Dendritic cell treated with granulocyte-macrophage colony-stimulating factor and Interleukin-4, amounts not matched to agents 40 ng/mL and 50 ng/mL, for 4 days (primary cell): ENCODE measurements around the gene KLHL25.

ENCODE experiments used
- H3K27ac Mint-ChIP-seq: one replicate; pipeline ENCODE4 v1.8.0; 2022; ENCODE audit warnings: mild to moderate bottlenecking, mixed read lengths
- H3K27me3 Mint-ChIP-seq: one replicate; pipeline ENCODE4 v1.8.0; 2022; ENCODE audit warnings: mild to moderate bottlenecking, mixed read lengths
- H3K36me3 Mint-ChIP-seq: one replicate; pipeline ENCODE4 v1.8.0; 2022; ENCODE audit warnings: low read depth, mixed read lengths
- H3K4me1 Mint-ChIP-seq: one replicate; pipeline ENCODE4 v1.8.0; 2022; ENCODE audit warnings: low read depth, mixed read lengths
- H3K4me3 Mint-ChIP-seq: one replicate; pipeline ENCODE4 v1.8.0; 2022; ENCODE audit warnings: mild to moderate bottlenecking, moderate library complexity, mixed read lengths
- H3K9me3 Mint-ChIP-seq: one replicate; pipeline ENCODE4 v1.8.0; 2022; ENCODE audit warnings: mixed read lengths
- intact Hi-C: fragments of 100-400 bp; cut with micrococcal nuclease; formaldehyde crosslinking; loops from one replicate; pipeline ENCODE4 v1.15.0; 2022

KLHL25 gene

DNA sequence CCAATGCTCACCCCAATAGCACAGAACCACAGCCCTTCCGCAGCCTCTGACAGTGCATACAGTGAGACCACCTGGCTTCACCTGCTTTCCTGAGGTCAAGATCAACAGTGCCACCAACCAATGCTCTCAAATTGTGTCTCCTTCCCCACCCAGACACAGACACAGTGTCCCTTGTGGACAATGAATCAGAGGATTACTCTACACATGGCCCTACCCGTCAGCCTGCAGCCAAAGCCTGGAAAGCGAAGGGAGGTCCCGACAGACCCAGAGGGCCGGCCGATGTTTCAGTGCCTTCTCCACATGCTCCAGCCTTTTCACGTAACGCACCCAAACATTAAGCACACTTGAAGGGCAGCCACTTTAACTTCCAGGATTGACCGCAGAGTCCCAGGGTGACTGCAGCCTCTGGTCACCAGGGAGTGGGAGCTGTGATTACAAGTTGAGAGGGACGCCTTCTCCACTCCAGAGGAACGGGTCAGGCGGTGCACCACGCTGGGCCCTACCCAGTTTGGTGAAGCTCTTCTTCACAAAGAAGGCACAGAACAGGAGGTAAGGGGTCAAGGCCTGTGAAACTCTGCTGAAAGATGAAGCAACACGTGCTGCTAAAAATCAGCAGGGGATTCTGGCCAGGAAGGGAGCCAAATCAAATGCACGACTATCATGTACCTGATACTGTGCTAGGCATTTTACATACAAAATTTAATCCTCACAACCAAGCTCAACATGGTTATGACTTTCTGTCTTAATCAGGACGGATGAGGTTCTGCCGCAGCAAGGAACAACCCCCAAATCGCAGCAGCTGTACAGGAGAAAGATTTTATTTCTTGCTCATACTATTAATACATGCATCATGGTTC lies 17.2 kb downstream of the KLHL25 start:
- no peaks in the 10 kb centered on the region for H3K36me3 Mint-ChIP-seq

DNA sequence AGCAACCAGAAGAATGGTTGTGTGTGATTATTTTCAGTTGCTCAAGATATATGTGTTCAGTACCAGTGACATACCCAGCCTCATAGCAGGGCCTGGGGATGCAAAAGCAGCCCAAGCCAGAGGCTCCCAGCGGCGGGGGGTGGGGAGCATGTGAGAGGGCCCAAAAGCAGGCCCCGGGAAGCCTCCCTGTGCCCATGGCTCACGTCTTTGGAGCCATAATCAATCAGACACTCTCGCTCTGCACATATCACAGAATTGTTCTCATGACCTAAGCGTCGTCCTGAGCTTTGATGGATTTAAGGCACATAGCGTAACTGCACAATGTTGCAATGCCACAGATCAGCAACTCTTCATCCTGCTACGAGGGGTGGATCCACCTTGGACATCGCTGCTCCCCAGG lies 20.8 kb downstream of the KLHL25 start:
- Mint-ChIP-seq H3K4me1 (peaks cover 6% of the 10 kb centered on the region), H3K36me3 (no peaks in the 10 kb centered on the region), H3K27ac (no peak overlapping the region), H3K27me3 (no peaks in the 10 kb centered on the region), H3K9me3 (no peaks in the 10 kb centered on the region), H3K4me3 (no peak overlapping the region)
- intact Hi-C loops, result no loop called here

More for the DNA sequence above, 17.2 kb downstream of the KLHL25 start:
- H3K9me3 Mint-ChIP-seq, result no peaks in the 10 kb centered on the region
- peaks cover 8% of the 10 kb centered on the region for H3K4me1 Mint-ChIP-seq
- intact Hi-C loops, result no loop called here
- no peak overlapping the region for H3K27ac Mint-ChIP-seq
- H3K27me3 Mint-ChIP-seq, result no peaks in the 10 kb centered on the region
- no peak overlapping the region for H3K4me3 Mint-ChIP-seq

DNA sequence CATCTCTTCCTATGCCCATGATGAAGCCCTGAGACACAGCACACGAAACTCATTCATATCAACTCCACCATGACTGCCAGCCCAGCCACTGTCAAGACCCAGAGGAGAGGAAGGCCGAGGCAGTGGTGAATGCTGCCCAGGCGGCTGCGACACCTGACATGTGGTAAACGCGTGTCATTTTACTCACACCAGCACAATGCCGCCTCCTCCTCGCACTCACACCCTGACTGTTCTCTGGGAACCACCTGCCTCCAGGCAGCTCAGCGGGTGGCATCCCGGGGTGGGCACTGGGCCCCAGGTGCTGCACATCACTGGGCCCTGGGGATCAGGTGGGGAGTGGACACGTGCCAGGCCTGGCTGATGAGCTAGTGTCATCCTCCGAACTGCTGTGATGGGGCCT lies 21.5 kb downstream of the KLHL25 start:
- Mint-ChIP-seq H3K4me1 (peaks cover 6% of the 10 kb centered on the region), H3K9me3 (no peaks in the 10 kb centered on the region), H3K36me3 (no peaks in the 10 kb centered on the region), H3K27me3 (no peaks in the 10 kb centered on the region), H3K4me3 (no peak overlapping the region), H3K27ac (no peak overlapping the region)
- intact Hi-C loops, result no loop called here

DNA sequence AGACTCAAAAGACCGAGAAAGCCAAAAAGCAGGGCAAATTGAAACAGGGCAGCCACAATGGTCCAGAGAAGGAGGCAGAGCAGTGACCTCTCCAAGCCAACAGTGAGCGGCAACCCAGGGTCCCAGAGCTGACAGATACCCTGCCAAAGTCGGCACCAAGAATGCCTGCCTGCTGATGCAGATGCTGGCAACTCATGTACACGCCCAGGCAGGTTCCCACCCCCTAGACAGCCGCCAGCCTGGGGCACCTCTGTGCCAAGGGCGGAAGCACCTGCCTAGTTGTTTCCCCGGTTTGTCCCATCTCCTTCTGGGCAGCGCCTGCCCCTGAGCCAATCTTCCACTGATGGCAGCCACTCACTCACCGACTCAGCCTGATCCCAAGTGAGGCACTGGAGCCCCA lies 22.1 kb downstream of the KLHL25 start:
- no peaks in the 10 kb centered on the region for H3K36me3 Mint-ChIP-seq
- no peak overlapping the region for H3K4me3 Mint-ChIP-seq
- H3K27ac Mint-ChIP-seq, result no peak overlapping the region
- no peaks in the 10 kb centered on the region for H3K9me3 Mint-ChIP-seq
- H3K27me3 Mint-ChIP-seq, result no peaks in the 10 kb centered on the region
- peaks cover 6% of the 10 kb centered on the region for H3K4me1 Mint-ChIP-seq
- intact Hi-C loops, result no loop called here

DNA sequence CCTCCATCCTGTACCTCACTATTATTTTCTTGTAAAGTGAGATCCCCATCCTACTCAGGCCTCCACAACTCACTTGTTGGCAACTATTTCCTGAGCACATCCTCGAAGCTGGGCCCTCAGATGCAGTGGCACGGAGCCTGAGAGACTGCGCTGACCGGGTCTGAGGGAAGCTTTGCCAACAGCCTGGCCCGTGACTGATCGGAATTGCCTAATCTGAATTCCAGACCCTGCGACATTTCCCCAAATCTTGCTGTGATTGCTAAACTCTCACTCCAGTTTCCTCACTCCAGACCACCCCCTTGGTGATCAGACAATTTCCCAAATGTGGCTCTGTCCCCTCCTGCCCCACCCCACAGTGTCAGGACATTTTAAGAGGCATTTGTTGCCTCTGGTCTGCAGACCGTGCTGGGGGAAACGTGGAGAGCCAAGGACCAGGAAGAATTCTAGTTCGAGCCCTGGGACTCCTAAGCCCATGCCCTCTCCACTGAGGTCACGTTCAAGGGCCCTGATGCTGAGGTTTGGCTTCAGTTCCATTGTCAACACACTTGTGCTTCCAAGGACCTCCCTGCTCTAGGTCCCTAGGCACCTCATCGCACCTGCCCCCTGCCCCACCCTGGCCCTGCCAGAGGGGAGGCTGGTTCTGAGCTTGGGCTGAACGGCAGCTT lies 22.8 kb downstream of the KLHL25 start:
- peaks cover 6% of the 10 kb centered on the region for H3K4me1 Mint-ChIP-seq
- intact Hi-C loops, result no loop called here
- no peak overlapping the region for H3K27ac Mint-ChIP-seq
- H3K27me3 Mint-ChIP-seq, result no peaks in the 10 kb centered on the region
- H3K9me3 Mint-ChIP-seq, result no peaks in the 10 kb centered on the region
- H3K4me3 Mint-ChIP-seq, result no peak overlapping the region
- no peaks in the 10 kb centered on the region for H3K36me3 Mint-ChIP-seq

DNA sequence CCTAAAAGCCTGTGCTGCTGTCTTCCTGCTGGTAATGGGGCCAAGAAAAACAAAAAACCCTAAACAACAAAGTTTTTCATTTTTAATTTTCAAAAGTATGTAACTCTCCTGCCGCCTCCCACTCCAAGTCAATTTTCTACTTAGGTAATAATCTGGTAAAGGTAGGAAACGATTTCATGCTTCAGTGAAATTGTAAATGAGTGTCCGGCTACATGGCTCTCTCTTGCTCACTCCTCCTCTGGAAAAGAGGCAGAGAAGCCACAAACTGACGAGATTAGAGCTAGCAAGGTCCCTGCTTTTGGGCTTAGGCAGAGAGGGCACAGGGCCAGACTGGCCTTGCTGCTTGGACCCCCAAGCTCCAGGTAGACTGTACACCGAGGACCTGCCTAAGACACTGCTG lies 23.5 kb downstream of the KLHL25 start:
- H3K4me1 Mint-ChIP-seq, result peaks cover 6% of the 10 kb centered on the region
- intact Hi-C loops, result no loop called here
- H3K27me3 Mint-ChIP-seq, result no peaks in the 10 kb centered on the region
- H3K36me3 Mint-ChIP-seq, result no peaks in the 10 kb centered on the region
- no peak overlapping the region for H3K4me3 Mint-ChIP-seq
- no peaks in the 10 kb centered on the region for H3K9me3 Mint-ChIP-seq
- no peak overlapping the region for H3K27ac Mint-ChIP-seq

DNA sequence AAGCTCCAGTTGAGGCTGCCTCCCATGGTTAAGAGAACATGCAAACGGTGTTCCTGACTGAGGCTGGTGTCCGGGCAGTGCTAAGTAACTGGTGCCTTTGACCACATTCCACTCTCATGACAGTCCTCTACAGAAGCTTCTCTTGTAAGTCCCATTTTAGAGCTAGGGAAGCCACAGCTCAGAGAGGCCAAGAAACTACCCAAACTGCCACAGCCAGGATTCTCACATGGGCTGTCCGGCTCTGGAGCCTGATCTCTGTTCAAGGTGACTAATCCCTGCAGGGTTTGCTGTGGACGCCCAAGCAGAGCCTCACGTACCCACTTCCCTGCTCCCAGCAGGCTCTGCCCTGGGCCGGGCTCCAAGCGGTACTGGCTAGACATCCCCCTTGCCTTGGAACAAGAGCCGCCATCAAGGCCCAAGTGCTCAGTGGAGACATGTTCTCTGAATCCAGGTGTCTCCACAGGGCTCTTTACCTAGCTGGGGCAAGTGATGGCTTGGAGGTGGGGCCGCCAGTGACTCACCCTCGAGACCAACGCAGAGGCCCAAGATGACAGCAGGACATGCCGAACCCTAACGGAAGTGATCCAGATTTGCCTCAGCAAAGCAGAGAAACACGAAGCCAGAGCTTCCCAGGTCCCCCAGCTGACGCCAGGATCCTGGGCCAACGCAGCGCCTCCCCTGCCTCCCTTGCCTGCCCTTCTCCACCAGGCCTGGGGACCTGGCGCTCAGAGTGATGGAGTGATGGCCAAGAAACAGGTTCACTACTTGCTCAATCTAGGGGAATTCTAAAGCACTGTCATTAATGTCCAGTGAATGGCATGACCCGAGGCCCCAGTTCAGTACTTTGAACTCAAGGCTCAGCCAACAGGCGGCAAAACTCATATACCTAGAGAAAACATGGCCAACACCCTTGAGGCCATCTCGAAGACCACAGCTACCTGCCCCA lies 24.4 kb downstream of the KLHL25 start:
- no peak overlapping the region for H3K27ac Mint-ChIP-seq
- intact Hi-C loops, result no loop called here
- no peak overlapping the region for H3K4me3 Mint-ChIP-seq

DNA sequence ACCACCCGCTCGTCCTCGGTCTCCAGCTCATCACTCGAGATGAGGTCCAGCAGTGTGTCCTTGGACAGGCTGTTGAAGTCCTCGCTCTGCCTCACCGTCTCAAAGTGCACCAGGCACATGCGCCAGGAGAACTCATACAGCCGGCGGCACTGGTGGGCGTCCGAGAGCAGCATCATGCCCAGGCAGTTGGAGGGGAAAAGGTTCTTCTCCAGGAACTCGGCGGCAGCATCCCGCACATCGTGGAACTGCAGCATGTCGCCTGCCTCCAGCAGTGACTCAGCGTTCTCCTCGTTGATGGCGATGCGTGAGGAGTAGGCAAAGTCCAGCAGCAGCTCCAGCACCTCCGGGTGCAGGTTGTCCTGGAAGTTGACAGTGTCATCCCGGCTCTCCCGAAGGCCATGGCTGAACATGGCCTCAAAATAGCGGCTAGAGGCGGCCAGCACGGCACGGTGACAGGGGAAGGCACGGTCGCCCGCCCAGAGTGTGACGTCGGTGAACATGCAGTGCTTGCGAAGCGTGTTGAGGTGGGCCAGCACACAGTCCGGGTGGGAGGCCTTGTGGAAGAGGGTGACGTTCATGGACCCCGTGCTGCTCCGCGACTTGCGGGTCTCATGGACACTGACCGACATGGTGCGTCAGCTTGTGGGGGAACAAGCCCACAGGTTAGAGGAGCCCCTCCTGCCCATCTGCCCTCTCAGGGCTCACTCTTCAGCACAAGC lies 25.4 kb downstream of the KLHL25 start:
- no peak overlapping the region for H3K4me3 Mint-ChIP-seq
- no peak overlapping the region for H3K27ac Mint-ChIP-seq
- intact Hi-C loops, result no loop called here
- no peaks in the 10 kb centered on the region for H3K9me3 Mint-ChIP-seq
- H3K4me1 Mint-ChIP-seq, result peaks cover 6% of the 10 kb centered on the region
- no peaks in the 10 kb centered on the region for H3K36me3 Mint-ChIP-seq
- no peaks in the 10 kb centered on the region for H3K27me3 Mint-ChIP-seq

More for the DNA sequence above, 24.4 kb downstream of the KLHL25 start:
- Mint-ChIP-seq H3K9me3 (no peaks in the 10 kb centered on the region), H3K27me3 (no peaks in the 10 kb centered on the region), H3K36me3 (no peaks in the 10 kb centered on the region), H3K4me1 (peaks cover 6% of the 10 kb centered on the region)

DNA sequence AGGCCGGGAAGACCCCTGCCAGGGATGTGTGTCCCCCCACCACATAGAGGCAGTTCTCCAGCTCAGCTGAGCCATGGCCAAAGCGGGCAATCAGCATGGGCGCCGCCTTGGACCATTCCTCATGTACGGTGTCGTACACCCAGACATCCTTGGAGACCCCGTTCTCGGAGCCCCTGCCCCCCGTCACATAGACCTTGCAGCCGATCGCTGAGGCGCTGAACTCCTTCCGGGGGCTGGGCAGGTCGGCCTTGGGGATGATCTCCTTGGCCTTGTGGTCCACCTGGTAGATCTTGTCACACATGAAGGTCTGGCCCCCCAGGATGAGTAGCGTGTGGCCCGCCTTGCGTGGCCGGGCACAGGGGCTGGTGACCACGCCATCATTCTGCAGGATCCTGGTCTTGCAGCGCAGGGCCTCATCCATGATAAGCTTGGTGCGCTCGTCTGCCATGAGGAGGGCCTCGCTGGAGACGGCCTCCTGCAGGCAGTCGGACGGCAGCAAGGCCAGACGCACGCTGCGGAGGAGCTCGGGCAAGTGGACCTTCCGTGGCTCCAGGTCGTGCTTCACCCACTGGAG lies 26.0 kb downstream of the KLHL25 start:
- Mint-ChIP-seq H3K36me3 (no peaks in the 10 kb centered on the region), H3K27ac (no peak overlapping the region), H3K9me3 (no peaks in the 10 kb centered on the region), H3K4me1 (peaks cover 6% of the 10 kb centered on the region), H3K27me3 (no peaks in the 10 kb centered on the region), H3K4me3 (no peak overlapping the region)
- intact Hi-C loops, result no loop called here

DNA sequence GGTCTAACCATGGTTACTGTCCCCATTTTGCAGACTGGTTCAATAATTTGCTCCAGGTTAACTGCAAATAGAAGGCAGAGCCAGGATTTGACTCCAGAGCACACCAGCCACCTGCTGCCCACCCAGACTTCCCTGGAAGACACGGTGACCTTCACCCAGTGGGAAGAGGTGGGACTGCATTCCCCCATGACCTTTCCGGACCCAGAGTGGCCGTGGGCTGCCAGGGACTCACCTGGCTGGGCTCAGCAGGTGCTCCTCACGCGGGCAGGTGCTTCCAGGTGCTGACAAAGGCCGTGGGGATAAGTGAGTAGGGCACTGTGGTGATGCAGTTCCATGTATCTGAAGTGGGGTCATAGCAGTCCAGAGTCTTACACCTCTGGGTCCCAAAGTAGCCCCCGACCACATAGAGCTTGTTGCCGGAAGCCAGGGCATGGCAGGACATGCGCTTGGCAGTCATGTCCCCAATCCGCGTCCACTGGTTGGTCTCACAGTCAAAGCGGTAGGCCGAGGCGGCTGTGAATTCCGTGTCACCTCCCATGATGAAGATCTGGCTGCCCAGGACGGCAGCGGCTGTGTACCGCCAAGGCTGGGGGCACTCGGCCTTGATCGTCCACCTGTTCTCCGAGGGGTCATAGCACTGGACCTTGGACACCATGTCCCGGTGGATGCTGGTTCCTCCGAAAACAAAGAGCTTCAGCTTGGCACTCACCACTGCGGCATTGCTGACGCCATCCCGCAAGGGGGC lies 26.8 kb downstream of the KLHL25 start:
- Mint-ChIP-seq H3K9me3 (no peaks in the 10 kb centered on the region), H3K4me1 (peaks cover 6% of the 10 kb centered on the region), H3K27ac (no peak overlapping the region), H3K36me3 (peaks cover under 1% of the 10 kb centered on the region), H3K4me3 (no peak overlapping the region), H3K27me3 (no peaks in the 10 kb centered on the region)
- intact Hi-C loops, result no loop called here

DNA sequence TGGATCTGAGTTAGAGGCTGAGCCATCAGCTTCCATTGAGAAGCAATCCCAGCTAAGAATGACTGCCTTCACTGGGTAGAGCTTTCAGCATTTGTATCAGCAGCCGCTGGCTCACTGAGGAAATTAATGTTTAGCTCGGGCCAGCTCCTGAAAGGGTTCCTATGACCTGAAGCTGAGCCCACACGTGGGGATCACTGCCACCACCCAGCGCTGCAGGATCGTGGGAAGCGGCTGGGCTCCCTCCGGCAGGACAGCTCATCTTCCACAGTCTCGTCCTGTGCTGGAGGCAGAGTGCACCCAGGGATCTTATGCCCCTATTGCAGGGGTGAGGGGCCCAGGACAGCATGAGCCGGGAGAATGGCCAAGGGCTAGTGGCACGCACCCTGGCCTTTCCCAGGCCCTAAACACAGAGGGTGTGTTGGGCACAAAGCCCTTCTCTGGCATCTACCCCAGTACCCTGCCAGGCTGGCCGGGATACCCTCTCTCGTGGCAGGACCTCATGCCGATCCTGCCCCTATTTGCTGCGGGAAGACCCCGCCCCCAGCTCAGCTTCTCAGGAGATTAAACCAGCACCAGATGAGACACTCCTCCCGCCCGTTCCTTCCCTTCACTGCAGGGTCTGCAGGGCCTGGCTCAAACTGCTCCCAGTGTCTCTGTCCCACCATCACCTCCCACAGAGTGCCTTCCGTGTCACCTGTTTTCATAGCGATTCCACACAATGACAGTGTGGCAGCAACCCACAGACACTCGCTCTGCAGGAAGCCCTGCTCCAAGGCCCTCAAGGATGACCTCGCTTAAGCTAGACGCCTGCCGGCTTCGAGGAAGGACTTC lies 28.5 kb downstream of the KLHL25 start:
- H3K36me3 Mint-ChIP-seq, result peaks cover 6% of the 10 kb centered on the region
- H3K9me3 Mint-ChIP-seq, result no peaks in the 10 kb centered on the region
- no peak overlapping the region for H3K27ac Mint-ChIP-seq

DNA sequence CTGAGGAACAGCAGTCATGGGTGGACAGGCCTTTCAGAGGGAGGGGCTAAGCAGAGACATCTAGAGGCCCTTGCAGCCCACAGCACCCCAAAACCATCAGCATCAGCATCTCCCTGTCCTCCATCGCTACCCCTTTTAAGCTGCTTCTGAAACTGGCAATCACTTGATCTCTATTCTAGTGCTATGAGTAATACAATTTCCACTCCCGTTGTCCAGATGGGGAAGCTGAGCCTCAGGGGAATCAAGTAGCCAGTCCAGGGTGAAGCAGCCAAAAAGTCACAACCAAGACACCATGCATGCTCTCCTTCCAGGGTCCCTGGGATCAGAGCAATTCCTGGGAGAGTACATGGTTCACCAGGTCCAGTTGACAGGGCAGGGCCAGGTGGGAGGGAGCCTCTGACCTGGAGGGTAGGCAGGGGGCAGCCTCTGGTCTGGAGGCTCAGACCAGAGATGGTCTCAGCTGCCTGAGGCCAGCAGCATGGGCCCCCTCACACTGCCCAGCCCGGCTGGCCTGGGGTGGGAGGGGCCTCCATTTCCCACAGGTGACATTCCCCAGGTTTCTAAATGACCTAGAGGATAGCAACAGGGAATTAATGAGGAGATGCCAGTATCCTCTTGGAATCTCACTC lies 30.0 kb downstream of the KLHL25 start:
- intact Hi-C loops, result no loop called here
- no peaks in the 10 kb centered on the region for H3K9me3 Mint-ChIP-seq

More for the DNA sequence above, 28.5 kb downstream of the KLHL25 start:
- Mint-ChIP-seq H3K4me1 (no peaks in the 10 kb centered on the region), H3K27me3 (no peaks in the 10 kb centered on the region), H3K4me3 (no peak overlapping the region)
- intact Hi-C loops, result no loop called here

More for the DNA sequence above, 30.0 kb downstream of the KLHL25 start:
- no peaks in the 10 kb centered on the region for H3K27me3 Mint-ChIP-seq
- no peak overlapping the region for H3K4me3 Mint-ChIP-seq
- no peaks in the 10 kb centered on the region for H3K4me1 Mint-ChIP-seq
- H3K36me3 Mint-ChIP-seq, result peaks cover 6% of the 10 kb centered on the region
- no peak overlapping the region for H3K27ac Mint-ChIP-seq
